Fibroblast of skin of left biceps (primary cell): ENCODE data around the gene ARAP2.
"Not testable (repeated sequence)": the region's sequence is repeated elsewhere in the genome, so short reads cannot be mapped to it uniquely, and the experiment has no call there.

ENCODE experiments used
- DNase-seq, 2 experiments: peaks; one replicate each; pipeline ENCODE4 v3.0.0-alpha.2; 2013; ENCODE audit warnings: low read depth in 2 of 2

Gene ARAP2

DNA sequence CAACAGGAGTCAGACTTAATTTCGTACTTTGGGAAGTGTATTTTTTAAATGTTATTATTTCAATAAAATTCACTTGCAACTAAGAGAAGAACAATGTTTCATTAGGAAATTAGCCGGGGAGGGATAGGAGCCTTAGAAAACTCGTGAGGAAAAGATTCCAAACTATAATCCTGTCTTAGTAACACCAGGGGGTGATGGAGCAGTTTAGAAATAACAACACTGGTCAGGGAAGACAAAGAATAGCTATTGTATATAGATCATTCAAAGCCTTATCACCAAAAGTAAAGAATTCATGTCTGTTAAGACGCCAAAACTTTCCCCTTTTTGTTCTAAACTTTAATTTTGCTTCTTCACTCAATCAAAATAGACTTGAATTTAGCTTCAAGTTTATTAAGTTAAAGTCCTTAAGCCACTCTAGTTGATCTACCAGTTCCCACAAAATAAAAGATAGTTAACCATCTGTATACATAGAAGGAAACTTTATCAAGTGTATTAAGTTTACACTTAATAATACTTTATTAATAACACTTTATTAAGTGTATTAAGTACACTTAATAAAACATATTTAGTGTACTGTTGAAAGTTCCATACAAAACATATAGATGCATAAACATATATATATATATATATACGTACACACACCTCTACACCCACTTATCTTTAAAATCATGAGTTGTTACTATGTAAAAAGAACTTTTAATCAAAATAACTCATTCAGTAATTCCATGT, 60.5 kb downstream of the ARAP2 start:
- DNase-seq = no peak

DNA sequence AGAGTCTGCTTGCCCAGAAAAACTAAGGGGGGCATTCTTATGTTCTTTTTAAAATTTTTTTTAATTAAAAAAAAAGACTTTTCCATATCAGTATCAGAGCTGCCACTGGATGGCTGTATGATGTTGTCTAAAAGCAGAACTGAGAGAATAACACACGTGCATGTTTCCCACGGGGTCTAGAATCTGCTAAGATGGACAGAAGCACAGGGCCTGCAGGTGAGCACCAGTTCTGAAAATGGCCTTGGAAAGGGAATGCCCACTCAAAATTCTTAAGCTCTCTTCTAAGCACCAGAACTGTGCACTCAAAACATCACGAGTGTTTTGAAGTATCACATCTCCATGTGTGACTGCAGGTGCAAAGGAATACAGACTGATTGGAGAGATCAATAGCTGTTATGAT, 61.1 kb downstream of the ARAP2 start:
- no peak for DNase-seq

DNA sequence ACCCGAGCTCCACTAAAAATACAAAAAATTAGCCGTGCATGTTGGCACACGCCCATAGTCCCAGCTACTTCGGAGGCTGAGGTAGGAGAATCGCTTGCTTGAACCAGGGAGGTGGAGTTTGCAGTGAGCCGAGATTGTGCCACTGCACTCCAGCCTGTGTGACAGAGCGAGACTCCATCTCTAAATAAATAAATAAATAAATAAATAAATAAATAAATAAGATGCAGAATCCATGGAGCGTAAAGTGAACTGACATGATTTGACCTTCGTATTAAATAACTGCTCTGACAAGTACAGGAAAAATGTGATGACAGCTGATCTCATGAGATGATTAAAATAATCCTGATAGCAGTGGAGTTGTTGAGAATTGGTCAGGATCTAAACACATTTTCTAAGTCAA, 62.0 kb downstream of the ARAP2 start:
- not testable (repeated sequence) for DNase-seq

DNA sequence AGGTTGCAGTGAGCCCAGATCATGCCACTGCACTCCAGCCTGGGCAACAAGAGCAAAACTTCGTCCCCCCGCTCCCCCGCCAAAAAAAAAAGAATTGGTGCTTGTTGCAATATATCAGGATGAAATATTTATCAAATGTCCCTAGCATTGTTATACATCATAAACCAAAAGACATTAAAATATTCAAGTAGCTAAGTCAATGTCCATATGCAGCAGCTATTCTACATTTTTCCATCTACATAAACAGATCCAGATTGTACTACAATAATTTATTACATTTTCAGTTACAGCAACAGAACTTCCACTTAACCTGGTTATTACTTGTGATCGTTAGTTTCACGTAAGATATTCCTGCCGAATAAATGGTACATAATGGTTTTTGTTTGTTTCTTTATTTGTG, 64.1 kb downstream of the ARAP2 start:
- DNase-seq = no peak

DNA sequence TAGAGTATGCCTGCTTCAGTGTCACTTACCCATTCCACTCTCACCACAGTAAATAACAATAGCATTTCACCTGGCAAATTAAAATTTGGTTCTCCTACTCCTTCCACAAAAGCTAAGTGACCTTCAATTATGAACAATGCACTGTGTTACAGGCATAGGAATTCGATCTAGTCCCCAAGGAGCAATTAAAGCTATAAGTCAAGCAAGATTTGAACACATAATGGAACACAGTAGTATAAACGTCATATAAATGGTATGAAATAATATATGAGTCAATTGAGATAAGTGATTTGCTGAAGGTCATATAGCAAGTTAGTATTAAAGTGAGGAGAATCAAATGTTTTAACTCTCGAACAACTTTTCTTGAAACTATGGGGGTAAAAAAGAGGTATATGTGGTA, 65.8 kb downstream of the ARAP2 start:
- DNase-seq = peak; percentile 18

DNA sequence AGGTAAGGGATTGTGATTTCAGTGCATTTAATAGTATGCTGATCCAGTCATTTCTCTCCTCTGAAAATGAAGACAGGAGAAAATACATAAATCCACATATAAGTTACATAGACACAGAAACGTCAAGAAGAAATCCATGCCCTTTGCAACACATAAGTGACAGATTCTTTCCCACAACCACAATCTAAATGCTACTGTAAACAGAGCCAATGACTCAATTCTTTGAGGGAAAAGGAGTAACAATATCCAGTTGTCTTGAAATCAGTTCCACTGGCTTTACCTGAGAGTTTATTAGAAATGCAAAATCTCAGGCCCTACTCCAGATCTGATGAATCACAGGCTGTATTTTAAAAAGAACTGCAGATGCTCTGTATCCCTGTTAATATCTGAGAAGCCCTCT, 66.4 kb downstream of the ARAP2 start:
- no peak for DNase-seq

DNA sequence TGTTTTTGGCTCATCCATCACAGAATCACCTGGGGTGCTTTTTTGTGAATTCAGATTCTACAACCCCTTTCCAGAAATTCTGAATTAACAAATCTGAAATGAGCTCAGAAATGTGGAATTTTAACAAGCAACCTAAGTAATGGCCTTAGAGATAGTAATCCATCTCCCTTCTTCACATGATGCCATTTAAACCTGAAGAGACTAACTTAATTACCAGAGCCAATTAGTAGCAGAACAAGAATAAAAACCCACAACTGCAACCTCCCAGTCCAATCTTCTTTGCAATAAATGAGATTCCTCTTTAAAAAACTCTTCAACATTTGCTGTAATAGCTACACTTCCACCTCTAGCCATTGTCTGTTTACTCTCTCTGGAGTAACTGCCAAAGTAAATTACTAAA, 69.7 kb downstream of the ARAP2 start:
- no peak for DNase-seq

DNA sequence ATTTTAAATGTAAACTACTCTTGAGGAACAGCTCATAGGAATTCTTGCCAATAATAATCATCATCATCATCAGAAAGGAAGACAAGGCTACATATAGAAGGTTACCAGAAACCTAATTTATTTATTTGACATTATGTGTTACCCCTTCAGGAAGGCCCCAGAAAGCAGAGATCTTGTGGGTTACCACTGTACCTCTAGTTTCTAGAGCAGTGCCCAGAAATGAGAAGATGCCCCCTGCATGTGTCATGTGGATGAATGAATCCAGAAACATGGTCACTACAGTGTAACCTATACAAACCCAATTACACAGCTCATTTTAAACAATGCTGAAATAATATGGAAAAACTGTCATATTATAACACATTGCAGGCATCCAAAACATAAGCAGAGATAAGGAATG, 70.4 kb downstream of the ARAP2 start:
- DNase-seq = peak in 1 of 2 experiments; percentile 9

DNA sequence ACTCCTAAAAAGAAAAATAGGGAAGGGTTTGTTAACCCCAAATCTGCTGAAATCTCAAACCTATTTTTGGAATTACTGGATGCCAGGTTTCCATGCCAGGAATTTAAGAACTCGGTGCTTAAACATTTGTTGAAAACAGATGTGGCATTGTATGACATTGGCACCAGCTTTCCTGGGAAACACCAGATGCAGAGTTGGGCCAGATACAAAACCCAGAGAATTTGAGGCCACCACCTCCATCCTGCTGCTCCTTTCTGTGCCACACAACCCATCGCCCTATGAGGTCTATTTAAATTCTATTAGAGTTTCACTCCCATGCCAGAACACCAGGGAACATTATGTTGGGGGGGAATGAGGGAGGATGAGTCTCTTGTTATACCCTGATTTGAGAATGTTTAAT, 71.7 kb downstream of the ARAP2 start:
- DNase-seq = no peak

DNA sequence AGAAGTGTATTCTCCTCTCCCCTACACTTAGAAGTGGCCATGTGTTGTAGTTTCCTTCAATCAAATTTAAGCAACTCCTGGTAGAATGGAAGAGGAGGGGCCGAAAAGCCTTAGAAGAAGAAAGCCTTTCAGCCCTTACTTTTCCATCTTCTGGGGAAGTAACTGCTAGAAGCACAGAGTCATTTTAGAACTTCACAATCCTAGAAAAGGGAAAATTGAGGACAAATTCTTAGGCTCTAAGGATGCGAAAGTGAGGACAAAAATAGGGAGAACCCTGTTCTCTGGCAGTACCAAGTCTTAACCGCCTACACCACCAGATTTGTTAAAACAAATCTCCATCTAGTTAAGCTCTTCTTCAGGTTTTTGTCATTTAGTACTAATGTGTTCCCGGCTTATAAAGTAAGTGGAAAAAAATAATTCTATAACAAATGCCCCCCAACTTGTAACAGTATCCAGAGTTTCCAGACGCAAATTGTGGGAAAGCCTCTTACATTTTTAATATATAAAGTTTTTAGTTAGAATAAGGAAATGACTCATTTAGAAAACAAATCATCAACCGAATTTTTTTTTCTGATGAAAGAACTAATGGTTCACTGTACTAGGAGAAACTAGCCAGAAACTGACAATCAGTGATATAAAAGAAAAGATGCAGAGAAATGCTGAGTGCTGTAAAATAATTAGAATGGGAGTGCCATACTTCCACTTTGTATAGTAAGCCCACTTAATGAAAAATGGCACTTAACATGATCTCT, 76.0 kb downstream of the ARAP2 start:
- DNase-seq = no peak

DNA sequence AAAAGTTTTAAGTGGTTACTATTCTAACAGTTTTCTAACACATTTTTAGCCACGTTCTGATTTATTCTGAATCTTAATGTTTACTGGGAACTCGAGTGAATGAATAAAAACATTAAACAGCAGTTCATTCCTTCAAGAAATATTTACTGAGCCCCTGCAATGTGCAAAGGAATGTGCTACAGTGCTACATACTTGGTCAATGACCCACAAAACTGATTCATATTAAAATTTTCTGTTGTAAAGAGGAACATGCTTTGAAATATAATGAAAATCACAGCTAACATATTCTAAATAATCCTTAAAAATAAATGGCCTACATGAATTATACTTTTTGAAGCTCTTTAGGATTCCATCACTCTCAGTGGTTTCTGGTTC, 78.7 kb downstream of the ARAP2 start:
- peak in 1 of 2 experiments; percentile 15 for DNase-seq

DNA sequence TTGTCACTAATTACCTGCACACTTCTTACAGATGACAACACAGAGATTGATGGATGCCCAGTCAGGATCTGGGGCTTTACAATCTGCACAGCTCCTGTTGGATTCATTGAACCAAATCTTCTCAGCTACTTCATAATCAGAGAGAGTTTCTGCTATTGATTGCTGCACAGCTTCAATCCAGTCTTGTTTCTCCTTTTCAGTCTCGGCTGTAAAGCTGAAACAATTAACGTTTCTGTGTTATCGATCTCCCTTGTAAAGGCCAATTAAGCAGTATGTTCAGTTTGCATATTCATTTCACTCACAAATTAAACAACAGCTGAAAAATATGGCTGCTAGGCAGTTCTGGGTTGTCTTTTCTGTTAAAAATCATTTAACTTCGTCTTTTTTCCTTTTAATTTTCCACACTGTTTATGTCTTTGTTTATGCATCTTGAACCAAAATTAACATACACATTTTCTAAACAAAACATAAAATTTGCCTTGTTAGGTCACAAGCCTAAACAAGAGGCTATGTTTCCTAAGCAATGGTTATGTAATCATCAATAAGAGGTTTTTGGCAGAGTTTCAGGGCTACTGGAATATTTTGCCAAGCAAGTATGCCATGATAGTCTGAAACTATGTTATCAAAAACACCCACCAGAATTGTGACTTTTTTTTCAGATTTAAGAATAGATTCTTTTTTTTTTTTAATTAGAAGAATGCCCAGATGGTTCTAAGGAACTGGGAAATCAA, 79.2 kb downstream of the ARAP2 start:
- no peak for DNase-seq

DNA sequence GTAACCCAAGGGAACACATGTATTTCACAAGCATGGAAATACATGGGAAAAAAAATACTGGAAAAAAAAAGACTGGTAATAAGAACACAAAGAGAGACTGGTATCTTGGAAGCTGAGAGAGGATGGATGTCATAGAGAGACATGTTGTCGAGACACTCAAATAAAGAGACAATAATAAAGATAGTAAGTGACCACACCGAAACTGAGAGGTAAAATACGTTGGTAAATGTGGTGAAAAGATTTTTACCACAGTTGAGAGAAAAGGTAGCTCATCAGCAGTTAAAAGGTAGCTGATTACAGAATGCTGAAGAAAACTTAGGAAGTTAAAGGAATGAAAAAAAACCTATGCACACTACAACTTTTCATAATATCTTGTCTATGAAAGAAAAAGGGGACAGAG, 81.1 kb downstream of the ARAP2 start:
- no peak for DNase-seq

DNA sequence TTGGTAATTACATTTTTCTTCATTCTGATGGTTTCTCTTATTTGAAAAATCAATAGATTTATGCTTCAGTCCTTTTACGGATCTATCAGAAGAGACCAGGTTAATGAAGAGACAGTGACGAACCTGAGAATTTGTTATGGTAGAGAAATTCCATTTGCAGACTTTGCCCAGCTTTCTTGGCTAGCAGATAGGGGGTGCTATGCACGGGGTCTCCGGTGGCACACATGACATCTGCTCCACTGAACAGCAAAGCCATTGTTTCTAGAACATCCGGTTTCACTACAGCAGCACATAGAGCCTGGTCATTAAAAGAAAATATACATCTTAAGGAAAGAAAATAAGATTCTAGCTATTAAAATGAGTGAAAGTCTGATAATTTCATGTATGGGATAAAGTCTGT, 85.1 kb downstream of the ARAP2 start:
- no peak for DNase-seq

DNA sequence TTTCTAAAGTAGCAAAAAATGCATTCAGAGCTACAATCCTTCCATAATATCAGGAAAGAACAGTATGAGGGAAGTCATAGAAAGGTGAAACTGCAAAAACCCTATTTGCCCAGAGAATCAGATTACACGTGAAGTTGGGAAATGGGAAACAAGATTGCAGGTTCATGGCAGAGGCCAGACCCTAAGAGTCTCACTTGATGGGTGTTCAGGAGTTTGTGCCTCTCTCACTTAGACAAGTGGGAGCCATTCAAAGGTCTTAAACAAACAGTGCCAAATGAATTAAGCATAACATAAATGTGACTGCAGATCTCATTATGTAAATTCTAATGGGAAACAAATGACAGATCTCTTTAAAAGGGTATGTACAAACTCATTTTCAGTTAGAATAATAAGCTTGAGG, 91.6 kb downstream of the ARAP2 start:
- DNase-seq = no peak

DNA sequence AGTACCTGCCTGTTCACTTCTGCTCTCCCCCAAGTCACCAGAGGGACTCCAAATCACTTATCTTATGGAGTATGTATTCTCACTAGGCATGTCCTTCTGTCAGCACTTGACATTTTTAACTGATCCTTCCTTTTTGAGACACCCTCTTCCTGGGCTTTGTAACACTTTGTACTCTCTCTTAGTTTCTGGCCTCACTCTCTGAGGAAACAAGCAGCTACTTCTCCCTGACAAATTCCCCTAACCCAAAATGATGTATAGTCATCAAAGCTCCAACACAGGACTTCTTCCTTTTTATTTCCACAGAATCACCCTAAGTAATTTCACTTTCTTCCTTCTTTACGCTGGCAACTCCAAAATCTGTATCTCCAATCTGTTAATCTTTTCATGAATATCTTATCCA, 101.8 kb downstream of the ARAP2 start:
- DNase-seq = no peak

DNA sequence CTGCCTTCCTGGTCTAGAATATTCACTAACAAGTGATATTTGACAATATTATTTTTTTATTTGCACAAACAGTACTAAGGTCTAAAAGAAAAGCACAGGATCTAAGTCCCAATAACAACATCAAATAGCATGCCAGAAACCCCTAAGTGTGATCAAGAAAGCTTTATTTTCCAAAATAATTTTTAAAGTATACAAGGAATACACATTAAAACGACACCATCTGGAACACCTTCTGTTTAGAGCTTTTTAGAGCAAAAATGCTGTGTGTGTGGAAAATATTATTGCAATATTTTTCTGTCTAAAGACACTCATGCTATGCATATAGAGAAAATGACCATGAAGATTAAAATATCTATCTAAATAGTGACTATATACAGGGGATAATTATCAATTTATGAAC, 103.1 kb downstream of the ARAP2 start:
- DNase-seq = no peak

DNA sequence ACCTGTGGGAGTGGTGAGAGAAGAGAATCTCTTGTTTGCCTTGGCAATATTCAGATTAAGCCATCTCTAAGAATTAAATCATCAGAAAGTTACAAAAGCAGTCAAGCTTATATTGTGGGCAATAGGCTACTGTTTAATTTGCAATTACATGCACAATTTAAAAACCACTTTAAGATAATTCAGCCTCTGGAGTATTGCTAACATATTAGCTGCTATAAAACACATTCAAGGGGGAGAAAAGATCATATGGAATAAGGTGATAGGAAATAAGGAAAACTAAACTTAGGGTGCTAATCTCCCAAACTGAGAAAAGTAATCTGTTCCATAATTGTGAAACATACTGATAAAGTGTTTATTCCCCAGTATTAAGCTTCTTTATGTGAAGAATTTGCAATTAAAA, 103.9 kb downstream of the ARAP2 start:
- DNase-seq = no peak

DNA sequence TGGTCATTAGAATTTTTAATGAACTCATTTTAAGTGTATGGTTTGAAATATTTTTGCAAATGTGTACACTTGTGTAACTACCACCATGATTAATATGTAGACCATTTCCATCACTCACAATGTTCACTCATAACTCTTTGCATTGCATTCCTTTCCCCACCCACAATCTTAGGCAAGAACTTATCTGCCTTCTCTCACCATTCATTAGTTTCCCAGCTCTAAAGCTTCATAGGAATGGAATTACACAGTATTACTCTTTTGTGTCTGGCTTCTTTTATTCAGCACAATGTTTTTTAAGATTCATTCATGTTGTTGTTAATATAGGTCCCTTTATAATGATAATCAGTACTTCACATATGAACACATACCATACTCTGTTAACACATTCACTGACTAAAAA, 106.1 kb downstream of the ARAP2 start:
- peak; percentile 35 to 37 for DNase-seq

DNA sequence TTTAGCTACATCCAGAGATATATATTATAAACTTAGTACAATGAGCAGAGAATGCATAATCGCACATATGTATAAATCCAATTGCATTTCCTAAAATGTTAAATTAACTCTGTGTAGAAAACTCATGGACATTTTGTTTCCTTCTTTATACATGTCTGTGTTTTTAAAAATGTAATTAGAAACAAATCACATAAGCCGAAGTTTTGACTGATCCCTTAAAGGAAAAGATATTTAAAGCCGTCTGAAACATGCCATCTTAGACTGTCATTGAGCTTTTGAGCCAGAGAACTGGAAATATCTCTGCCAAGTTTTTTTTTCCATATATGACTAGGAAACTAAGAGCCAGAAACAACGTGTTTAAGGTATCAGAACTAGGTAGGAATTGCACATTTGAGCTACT, 107.0 kb downstream of the ARAP2 start:
- no peak for DNase-seq

DNA sequence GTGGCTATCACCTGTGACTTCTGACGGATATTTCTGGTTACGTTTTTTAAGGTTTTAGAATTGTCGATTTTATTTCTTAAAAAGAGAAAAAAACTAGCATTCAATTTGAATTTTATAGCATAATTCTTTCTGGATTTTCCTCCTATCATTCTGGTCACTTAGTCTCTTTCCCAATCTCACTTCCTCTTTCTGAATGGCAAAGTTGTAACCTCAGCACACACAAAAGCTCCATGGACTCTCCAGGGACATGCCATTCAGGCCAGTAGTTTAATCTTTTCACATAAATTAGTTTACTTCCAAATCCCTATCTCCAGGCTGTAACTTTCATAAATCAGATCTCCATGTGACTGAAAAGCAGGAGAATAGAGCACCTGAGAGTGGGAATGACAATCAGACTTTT, 110.7 kb downstream of the ARAP2 start:
- DNase-seq = no peak

DNA sequence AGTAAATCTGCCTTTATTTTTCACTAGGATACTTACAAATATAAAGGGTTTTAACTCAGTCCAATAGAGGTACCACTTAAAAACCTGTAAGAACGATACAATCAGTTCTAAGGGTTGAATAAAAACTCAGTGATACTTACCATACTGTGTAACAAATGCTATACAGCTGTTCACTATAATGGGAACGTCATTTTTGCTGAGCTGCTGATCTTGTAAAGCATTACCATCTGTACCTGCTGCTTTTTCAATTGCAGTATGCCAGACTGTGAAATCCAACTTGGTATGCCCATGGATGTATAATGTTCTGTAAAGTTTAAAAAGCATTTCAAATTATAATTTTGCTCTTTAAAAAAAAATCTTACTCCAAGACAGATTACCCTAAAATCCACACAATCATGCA, 111.2 kb downstream of the ARAP2 start:
- no peak for DNase-seq

DNA sequence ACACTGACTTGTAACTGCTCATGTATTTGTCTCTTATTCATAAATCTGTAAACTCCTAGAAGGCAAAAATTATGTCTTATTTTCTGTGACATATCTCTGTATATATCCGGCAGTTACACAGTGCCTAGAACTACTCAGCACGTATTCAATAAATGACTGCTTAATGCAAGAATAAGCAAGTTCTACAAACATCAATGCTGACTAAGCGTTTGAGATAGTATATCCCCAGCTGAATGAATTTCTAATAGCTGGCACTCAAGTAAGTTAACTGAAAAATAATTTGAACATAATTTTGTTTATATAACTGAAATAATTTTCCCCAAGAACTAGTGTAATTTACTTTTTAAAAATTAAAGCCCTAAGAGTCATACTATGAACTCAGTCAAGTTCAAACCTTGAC, 113.7 kb downstream of the ARAP2 start:
- DNase-seq = no peak
